PC-9 (cell line): ENCODE measurements around the gene ARHGEF3.

ENCODE experiments used
- CTCF ChIP-seq: fragments of 200-600 bp; sonication (generic); conservative IDR thresholded peaks from 2 replicates; pipeline ENCODE4 v1.6.1; 2017; ENCODE audit warnings: mixed run types, antibody characterized with exemption, mild to moderate bottlenecking, moderate library complexity
- EZH2 ChIP-seq: fragments of 200-600 bp; sonication (generic); IDR thresholded peaks from 2 replicates; pipeline ENCODE4 v1.8.0; 2017; ENCODE audit warnings: antibody characterized with exemption, low read depth

- TF ChIP-seq CTCF (no peak), EZH2 (no peak)
Observed at GRCh38 chr3:56688191-56688590, 113.6 kb downstream of the ARHGEF3 start.
